Stimulated activated CD4-positive, alpha-beta T cell treated with anti-CD3 and anti-CD28 coated beads, TNF-alpha, amount 100 ng/mL, for 1 hour (primary cell): ENCODE data around the gene ATP8B4.

Experiments
- DNase-seq, 3 donors: peaks; one replicate each; pipeline ENCODE4 v3.0.0-alpha.2; 2020; ENCODE audit warnings: low read depth in 3 of 3, low spot score in 1 of 3

Gene ATP8B4

DNA sequence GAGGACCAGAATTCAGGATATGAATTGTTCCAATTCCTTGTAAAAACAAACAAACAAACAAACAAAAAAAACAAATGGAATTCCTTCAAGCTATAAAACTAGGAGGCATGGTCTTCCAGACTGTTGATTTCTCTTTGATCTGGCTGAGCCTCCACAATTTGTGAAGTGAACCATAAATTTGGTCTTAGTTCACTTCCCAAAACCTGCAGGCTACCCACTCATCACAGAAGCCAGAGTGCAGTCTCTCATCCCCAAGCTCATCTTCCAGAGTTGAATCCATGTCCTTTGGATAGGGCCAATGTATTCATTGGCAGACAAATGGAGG is 294.3 kb downstream of the ATP8B4 start:
- DNase-seq: no peak

DNA sequence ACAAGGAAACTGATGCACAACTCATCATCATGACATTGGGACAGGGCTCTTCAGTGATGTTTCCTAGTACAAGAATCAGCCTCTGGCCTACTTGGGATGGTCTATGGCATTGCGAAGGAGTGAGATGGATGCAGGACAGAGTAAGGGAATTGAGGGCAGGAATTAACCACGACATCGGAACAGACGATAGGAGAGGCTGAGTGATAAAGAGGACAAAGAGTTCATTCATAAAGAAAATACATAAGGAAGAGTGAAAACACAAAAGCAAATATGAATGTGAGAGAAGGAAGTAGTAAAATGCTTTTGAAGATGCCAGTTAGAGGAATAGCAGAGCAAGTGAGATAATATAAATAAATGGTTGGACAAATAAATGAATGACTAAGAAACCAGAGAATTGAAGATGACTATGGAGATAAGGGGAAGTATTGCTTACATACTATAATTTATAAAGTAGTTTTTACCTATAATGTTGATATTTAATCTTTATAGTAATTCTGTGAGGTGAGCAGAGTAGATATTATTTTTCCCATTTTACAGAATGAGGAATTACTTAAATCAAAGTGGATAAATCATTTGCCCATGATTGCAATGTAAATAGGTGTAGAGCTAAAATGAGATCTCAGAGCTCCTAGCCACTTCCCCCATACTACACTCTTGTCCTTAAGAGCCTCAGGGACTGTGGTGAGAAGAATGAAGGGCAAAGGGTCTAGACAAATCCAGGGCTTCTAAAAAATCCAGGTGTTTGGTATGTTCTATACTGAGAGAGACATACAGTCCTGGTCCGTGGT is 294.9 kb downstream of the ATP8B4 start:
- DNase-seq: no peak

DNA sequence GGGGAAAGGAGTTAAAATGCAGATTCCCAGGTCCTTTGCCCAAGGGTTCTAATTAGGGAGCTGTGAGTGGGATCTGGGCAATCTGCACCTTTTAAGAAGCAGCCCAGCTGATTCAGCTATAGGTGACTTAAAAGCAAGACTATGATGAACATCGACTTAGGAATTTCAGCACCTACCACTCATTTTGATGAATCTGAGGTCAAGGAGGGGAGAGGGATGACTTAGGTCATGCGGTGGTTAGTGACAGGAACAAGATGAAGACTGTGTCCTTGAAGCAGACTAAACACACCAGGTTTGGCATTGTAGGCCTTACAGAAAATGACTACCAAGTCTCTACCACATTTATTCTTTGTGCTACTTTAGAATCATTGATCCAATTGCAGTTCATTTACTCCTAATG is 301.9 kb downstream of the ATP8B4 start:
- DNase-seq: no peak

GRCh38 chr15:49815950-49816349 is 303.1 kb downstream of the ATP8B4 start:
- DNase-seq: no peak

DNA sequence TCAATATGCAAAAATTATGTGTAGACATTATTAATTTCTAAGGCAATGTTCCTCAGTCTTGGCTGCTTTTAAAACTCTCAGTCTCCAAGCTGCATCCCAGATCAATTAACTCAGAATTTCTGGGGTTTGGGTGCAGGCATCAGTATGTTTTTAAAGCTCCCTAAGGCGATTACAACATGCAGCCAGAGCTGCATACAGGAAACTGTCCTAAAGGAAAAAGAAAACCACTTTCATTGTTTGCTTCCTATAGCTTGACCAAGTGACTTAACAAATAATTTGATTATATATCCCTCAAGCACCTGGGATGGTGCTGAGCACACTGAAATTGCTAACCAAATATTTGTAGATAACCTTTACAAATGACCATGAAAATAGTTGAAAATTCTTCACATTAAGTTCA is 303.5 kb downstream of the ATP8B4 start:
- no peak for DNase-seq

DNA sequence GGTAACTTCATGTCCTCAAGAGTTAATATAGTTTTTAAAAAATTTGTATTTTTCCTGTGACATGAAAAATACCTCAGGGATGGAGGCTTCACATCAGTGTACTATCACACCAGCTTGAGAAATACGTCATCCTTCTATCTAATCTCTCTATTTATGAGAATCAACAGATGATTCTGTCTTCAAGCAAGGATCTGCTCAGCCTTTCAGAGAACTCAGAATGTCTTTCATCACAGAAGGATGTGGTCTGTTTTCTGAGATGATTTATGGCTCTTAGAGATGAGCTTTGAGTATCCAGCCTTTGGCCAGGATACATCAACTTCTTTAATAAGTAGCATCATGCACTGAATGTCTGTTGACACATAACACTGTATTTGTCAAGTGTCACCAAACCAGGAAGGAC is 304.3 kb downstream of the ATP8B4 start:
- no peak for DNase-seq

GRCh38 chr15:49813625-49814024 is 305.4 kb downstream of the ATP8B4 start:
- no peak for DNase-seq

DNA sequence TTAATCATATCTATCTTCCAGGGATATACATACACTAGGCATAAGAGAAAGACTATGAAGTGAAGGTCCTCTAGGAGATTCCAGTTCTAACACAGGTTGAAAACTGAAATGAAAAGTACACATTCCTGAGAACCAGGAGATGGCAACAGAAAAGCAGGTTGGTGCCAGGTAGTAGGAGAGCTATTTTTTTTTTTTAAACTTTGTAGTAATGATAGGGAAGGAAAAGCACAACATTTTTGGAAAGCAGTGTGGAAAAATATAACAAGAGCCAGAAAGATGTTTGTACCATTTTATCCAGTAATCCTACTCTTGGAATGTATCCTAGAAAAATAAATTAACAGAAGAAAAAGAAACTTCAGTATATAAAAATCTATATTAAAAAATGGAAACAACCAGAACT is 308.3 kb downstream of the ATP8B4 start:
- DNase-seq: no peak

- DNase-seq: no peak
Observed at GRCh38 chr15:49809894-49810609, 309.0 kb downstream of the ATP8B4 start.

DNA sequence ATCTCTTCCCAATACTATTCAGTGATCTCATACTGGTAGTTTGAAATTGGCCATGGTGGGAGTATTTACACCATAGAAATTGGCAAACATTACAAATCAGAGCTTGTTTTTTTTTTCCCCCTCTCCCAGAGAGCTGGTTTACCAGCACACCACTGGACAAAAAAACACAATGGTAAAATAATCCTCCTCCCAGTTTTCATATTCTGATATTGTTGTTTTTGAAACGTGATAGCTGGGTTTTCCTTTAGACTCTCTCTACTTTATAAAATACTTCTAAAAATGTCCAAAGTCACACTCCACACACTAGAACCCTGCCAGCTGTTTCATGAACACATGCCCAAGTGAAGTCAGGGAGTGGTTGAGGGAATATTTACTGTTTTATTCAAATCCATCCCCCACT is 310.7 kb downstream of the ATP8B4 start:
- DNase-seq: no peak
